Measurements from ENCODE around the gene CTNNA3.
"Not testable (repeated sequence)": the region's sequence is repeated elsewhere in the genome, so short reads cannot be mapped to it uniquely, and the experiment has no call there.

The CTNNA3 gene

DNA sequence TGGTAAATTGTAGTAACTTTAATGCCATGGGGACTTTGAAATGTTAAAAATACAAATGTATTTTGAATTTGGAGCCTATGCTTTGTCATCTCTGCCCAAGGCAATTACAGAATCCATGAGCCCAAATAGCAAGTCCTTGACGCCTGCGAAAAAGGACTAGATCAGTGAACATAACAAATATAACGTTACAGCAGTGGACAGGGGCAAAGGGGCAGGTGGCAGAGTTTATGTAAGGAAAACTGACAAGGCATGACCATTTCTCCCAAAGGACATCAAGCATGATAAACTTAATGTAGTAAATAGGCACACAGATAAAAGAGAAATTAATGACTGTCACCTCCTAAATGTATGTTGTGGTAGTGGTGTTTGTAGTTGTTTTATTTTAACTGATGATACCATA is 473.1 kb downstream of the CTNNA3 start:
- H3K4me3 ChIP-seq (ENCODE audit: low read length) = no peak overlapping the region
- TF ChIP-seq, protein P1, sequence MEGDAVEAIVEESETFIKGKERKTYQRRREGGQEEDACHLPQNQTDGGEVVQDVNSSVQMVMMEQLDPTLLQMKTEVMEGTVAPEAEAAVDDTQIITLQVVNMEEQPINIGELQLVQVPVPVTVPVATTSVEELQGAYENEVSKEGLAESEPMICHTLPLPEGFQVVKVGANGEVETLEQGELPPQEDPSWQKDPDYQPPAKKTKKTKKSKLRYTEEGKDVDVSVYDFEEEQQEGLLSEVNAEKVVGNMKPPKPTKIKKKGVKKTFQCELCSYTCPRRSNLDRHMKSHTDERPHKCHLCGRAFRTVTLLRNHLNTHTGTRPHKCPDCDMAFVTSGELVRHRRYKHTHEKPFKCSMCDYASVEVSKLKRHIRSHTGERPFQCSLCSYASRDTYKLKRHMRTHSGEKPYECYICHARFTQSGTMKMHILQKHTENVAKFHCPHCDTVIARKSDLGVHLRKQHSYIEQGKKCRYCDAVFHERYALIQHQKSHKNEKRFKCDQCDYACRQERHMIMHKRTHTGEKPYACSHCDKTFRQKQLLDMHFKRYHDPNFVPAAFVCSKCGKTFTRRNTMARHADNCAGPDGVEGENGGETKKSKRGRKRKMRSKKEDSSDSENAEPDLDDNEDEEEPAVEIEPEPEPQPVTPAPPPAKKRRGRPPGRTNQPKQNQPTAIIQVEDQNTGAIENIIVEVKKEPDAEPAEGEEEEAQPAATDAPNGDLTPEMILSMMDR (IDR thresholded peaks at IDR 0.05; ENCODE audit: insufficient read depth, low read depth, low read length, missing control alignments) = no peak
- no peak for DNase-seq (ENCODE audit: low read depth)

DNA sequence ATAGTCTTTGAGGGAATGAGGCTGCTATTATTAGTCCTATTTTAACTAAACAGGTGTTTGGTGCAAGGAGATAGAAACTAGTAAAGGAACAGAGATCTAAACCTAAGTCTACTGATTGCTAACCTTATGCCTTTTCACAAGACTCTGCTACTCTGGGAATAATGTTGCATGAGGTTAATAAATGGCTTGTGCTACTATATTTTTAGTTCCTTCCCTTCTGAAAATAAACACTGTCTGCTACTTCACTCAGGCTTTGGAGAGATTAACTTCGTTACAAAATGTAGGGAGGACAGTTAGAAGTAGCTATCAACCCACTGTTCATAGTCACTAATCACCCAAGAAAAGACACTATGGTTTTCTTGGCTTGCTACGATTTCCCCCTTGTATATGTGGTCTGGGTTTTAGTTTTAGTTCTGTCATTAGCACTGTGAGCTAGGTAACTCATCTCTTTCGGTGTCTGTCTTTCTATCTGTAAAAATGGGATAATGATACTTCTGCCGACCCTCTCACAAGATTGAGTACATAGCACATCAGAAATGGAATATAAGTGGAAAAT is 474.0 kb downstream of the CTNNA3 start:
- no peak for DNase-seq (ENCODE audit: low read depth)
- no peak overlapping the region for H3K4me3 ChIP-seq (ENCODE audit: low read length)
- TF ChIP-seq, protein P1 (IDR thresholded peaks at IDR 0.05; ENCODE audit: insufficient read depth, low read depth, low read length, missing control alignments) = no peak

DNA sequence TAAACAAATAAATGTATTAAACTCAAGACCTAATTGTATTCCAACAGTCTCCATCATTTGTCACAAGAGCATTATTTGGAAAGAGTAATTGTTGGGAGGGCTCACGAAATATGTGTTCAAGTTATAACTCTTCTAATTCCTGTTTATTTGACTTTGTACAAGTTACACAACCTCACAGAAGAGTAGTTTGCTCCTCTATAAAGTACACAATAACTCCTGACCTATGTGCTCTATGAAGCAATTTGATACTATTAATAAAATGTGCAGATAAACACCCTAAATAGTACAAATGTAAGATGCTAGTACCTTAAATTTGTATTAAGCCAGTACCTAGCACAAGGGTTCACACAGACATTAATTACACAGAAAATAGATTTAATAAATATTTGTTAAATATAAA is 484.3 kb downstream of the CTNNA3 start:
- TF ChIP-seq, protein P1 (IDR thresholded peaks at IDR 0.05; ENCODE audit: insufficient read depth, low read depth, low read length, missing control alignments) = no peak
- DNase-seq (ENCODE audit: low read depth) = no peak
- no peak overlapping the region for H3K4me3 ChIP-seq (ENCODE audit: low read length)

DNA sequence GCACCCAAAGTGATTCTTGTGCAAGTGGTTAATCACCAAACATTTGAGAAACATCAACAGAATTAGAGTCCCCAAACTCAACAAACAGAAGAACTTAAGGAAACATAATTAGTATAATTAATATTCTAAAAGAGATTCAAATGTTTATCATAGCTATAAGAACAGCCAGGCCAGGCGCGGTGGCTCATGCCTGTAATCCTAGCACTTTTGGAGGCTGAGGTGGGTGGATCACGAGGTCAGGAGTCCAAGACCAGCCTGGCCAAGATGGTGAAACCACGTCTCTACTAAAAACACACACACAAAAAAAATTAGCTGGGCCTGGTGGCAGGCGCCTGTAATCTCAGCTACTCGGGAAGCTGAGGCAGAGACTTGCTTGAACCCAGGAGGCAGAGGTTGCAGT is 488.1 kb downstream of the CTNNA3 start:
- not testable (repeated sequence) for H3K4me3 ChIP-seq (ENCODE audit: low read length); DNase-seq (ENCODE audit: low read depth)

DNA sequence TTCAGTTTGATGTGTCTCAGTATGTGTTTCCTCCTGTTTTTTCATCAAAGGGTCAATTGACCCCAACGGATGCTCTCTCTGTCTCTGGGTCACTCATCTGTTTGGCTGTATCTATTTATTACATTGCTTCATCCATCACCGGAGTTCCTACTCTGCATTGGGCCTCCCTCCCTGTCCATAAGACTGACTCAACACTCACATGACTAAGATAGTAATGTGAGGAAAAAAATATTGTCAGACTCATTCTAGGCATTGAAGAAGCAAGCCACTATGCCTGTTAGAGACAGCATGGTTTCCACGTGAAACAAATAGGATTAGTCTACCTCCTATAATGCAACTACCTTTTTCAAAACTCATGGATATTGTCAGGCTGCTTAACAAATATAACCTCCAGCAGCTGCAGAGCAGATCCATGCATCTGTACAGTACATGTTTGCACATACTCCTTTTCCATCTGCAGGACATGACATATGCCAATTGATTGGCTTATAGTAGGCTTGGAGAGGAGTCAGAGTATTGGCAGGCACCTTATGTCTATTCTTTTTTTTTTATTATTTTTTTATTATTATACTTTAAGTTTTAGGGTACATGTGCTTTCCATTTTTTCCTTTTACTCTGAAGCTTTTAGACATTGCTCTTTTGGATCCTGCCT is 495.0 kb downstream of the CTNNA3 start:
- H3K4me3 ChIP-seq (ENCODE audit: low read length) = no peak overlapping the region
- DNase-seq (ENCODE audit: low read depth) = no peak
- TF ChIP-seq, protein P1 (IDR thresholded peaks at IDR 0.05; ENCODE audit: insufficient read depth, low read depth, low read length, missing control alignments) = no peak

DNA sequence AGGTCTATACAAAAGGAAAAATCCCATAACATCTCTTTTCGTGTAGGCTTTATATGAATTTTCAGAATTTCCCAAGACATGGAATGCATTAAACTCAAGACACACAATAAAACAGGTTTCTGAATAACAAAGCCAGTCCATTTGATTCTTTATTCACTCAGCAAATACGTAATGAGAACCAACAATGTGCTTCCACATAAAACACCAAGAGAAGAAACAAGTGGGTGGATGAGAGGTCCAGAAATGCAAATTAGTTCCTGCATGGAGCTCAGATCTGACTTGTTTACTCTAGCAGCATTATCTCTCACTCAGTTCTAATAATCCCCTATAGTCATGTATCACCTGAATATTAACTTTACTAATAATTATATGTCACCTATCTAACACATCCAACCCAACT is 520.6 kb downstream of the CTNNA3 start:
- TF ChIP-seq, protein P1 (IDR thresholded peaks at IDR 0.05; ENCODE audit: insufficient read depth, low read depth, low read length, missing control alignments) = no peak
- DNase-seq (ENCODE audit: low read depth) = no peak

DNA sequence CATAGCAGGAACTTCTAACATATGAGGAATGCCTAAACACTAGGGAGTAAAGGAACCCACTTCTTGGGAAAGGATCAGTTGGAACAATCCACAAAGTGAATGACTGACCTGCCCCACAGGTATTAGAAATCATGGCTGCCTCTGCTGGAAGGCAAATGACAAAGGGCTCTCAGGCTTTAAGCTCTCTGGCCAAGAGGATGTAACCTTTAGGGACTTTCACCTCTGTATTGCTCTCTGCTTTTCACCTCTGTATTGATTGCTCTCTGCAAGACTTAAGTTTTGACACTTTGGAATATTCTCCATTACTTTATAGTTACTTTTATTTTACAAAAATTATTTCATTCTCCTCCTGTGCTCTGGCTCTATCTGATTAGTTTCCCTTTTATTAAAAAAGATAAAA is 522.2 kb downstream of the CTNNA3 start:
- no peak overlapping the region for H3K4me3 ChIP-seq (ENCODE audit: low read length)
- no peak for DNase-seq (ENCODE audit: low read depth)
- TF ChIP-seq, protein P1 (IDR thresholded peaks at IDR 0.05; ENCODE audit: insufficient read depth, low read depth, low read length, missing control alignments) = no peak

More for the DNA sequence above, 520.6 kb downstream of the CTNNA3 start:
- no peak overlapping the region for H3K4me3 ChIP-seq (ENCODE audit: low read length)

Measured in epithelial cell of esophagus (primary cell).